ENCODE results near the gene CFAP43. TPM values are rescaled to one million over a fixed set of nuclear protein-coding genes. Genes with fewer than 3 reads are reported as not detected.

Gene CFAP43
- total RNA-seq, 2 donors from 2014 or later: 2.6 to 4.1 TPM

DNA sequence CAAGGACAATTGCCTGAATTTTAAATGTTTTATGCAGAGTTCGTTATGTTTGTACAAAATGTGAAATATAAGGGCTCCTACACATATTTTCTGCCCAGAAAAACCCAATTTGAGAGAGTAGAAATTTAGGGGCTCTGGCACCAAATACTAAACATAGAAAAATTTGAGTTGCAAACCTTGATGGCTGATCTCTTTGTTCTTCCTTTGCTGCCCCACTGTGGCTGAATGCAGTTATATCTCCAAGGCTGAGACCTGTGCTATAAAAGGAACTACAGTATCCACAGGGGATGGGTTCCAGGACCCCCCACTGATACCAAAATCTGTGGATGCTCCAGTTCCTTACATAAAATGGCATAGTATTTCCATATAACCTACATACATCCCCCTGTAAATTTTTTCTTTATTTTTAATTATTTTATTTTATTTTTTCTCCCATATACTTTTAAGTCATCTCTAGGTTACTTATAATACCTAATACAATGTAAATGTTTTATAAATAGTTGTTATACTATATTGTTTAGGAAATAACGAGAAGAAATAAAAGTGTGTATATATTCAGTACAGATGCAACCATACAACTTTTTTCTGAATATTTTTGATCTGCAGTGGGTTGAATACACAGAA lies 22.5 kb downstream of the CFAP43 start:
- Histone ChIP-seq H3K27me3 (ENCODE audit: control insufficient read depth, insufficient read depth, low read length, poor library complexity, severe bottlenecking) (no peaks in the 10 kb centered on the region), H3K9ac (ENCODE audit: extremely low read depth, low read length, poor library complexity, severe bottlenecking) (no peak overlapping the region), H3K27ac (ENCODE audit: low read depth, low read length) (no peak overlapping the region), H3K9me3 (ENCODE audit: control insufficient read depth, low read length) (no peaks in the 10 kb centered on the region), H3K4me1 (ENCODE audit: control insufficient read depth, insufficient read depth, low read length) (no peaks in the 10 kb centered on the region), H3K4me3 (ENCODE audit: low read length) (no peak overlapping the region), H3K36me3 (ENCODE audit: control insufficient read depth, insufficient read depth, low read length) (no peaks in the 10 kb centered on the region)
- WGBS, 2 experiments (ENCODE audit: insufficient coverage in 1 of 2, insufficient read length in 1 of 2): 20 to 33% methylated on average over 1 of the region's 2 CpGs
- no peaks in the 10 kb centered on the region for H3K27me3 Mint-ChIP-seq (ENCODE audit: insufficient read depth)
- DNase-seq: peak; percentile 82
- H3K4me3 Mint-ChIP-seq: no peak overlapping the region
- peaks cover 8% of the 10 kb centered on the region for H3K4me1 Mint-ChIP-seq
- no peaks in the 10 kb centered on the region for H3K9me3 Mint-ChIP-seq
- TF ChIP-seq CTCF (conservative IDR thresholded peaks at IDR 0.05): peak; percentile 84
- no peak overlapping the region for H3K27ac Mint-ChIP-seq
- H3K36me3 Mint-ChIP-seq (ENCODE audit: low read depth): peaks cover 5% of the 10 kb centered on the region

DNA sequence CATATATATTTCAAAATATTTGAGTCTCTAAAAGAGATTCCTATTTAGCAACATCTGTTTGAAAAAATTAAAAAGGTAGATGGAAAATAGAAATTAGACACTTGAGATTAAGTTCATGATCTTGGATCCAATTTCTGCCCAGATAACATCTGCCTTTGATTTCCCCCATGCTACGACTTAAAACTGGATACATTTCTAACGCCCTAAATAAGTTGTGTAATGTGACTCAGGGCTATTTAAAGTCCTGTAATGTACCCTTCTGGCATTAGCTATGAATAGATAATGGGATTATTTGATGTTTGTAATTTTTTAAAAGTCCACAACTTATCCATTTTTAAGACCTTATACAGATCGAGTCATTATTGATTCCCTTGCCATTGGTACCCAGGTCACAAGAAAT lies 23.4 kb downstream of the CFAP43 start:
- no peak overlapping the region for H3K4me3 ChIP-seq (ENCODE audit: low read length)
- no peaks in the 10 kb centered on the region for H3K9me3 ChIP-seq (ENCODE audit: control insufficient read depth, low read length)
- peaks cover 8% of the 10 kb centered on the region for H3K4me1 Mint-ChIP-seq
- no peak for DNase-seq
- H3K36me3 ChIP-seq (ENCODE audit: control insufficient read depth, insufficient read depth, low read length): no peaks in the 10 kb centered on the region
- no peaks in the 10 kb centered on the region for H3K27me3 ChIP-seq (ENCODE audit: control insufficient read depth, insufficient read depth, low read length, poor library complexity, severe bottlenecking)
- WGBS, 2 experiments (ENCODE audit: insufficient coverage in 1 of 2, insufficient read length in 1 of 2): 75 to 93% methylated on average over 1 to 3 of the region's 3 CpGs
- no peak overlapping the region for H3K27ac Mint-ChIP-seq
- no peak for TF ChIP-seq CTCF (conservative IDR thresholded peaks at IDR 0.05)
- no peak overlapping the region for H3K4me3 Mint-ChIP-seq
- H3K4me1 ChIP-seq (ENCODE audit: control insufficient read depth, insufficient read depth, low read length): no peaks in the 10 kb centered on the region
- no peaks in the 10 kb centered on the region for H3K9me3 Mint-ChIP-seq
- no peak overlapping the region for H3K27ac ChIP-seq (ENCODE audit: low read depth, low read length)
- H3K9ac ChIP-seq (ENCODE audit: extremely low read depth, low read length, poor library complexity, severe bottlenecking): no peak overlapping the region
- H3K27me3 Mint-ChIP-seq (ENCODE audit: insufficient read depth): no peaks in the 10 kb centered on the region
- H3K36me3 Mint-ChIP-seq (ENCODE audit: low read depth): peaks cover 9% of the 10 kb centered on the region

- no peak overlapping the region for H3K9ac ChIP-seq (ENCODE audit: extremely low read depth, low read length, poor library complexity, severe bottlenecking)
Measured at GRCh38 chr10:104202231-104202630, 29.9 kb downstream of the CFAP43 start.

More at GRCh38 chr10:104202231-104202630, 29.9 kb downstream of the CFAP43 start:
- H3K4me3 ChIP-seq (ENCODE audit: low read length): no peak overlapping the region
- Mint-ChIP-seq H3K27me3 (ENCODE audit: insufficient read depth) (no peaks in the 10 kb centered on the region), H3K4me1 (peaks cover 8% of the 10 kb centered on the region), H3K9me3 (no peaks in the 10 kb centered on the region), H3K4me3 (no peak overlapping the region), H3K36me3 (ENCODE audit: low read depth) (peaks cover 5% of the 10 kb centered on the region), H3K27ac (no peak overlapping the region)
- WGBS, 2 experiments (ENCODE audit: insufficient coverage in 1 of 2, insufficient read length in 1 of 2): 97 to 100% methylated on average over 1 to 2 of the region's 2 CpGs
- no peaks in the 10 kb centered on the region for H3K27me3 ChIP-seq (ENCODE audit: control insufficient read depth, insufficient read depth, low read length, poor library complexity, severe bottlenecking)
- H3K36me3 ChIP-seq (ENCODE audit: control insufficient read depth, insufficient read depth, low read length): no peaks in the 10 kb centered on the region
- H3K27ac ChIP-seq (ENCODE audit: low read depth, low read length): no peak overlapping the region
- DNase-seq: no peak
- TF ChIP-seq CTCF (conservative IDR thresholded peaks at IDR 0.05): no peak
- H3K9me3 ChIP-seq (ENCODE audit: control insufficient read depth, low read length): no peaks in the 10 kb centered on the region
- H3K4me1 ChIP-seq (ENCODE audit: control insufficient read depth, insufficient read depth, low read length): peaks cover 7% of the 10 kb centered on the region
